Lung (tissue), 12 donors: Measurements from ENCODE around the gene SLC10A7. TPM values are rescaled to one million over a fixed set of nuclear protein-coding genes. Genes with fewer than 3 reads are reported as not detected.

Experiments
- ATAC-seq: fragments of 200-7000 bp; cut with Tn5 transposase; one replicate; pipeline ENCODE4 v1.9.1; 2020; ENCODE audit warnings: moderate number of reproducible peaks; ENCODE audit not compliant: insufficient read depth, low FRiP score
- DNase-seq, 3 donors: peaks; one replicate each; pipeline ENCODE4 v3.0.0-alpha.2; 2013 to 2017
- H3K27ac ChIP-seq, 2 donors: one replicate each; pipeline ENCODE4 v1.5.1; 2013; ENCODE audit warnings: mild to moderate bottlenecking in 2 of 2, moderate library complexity in 2 of 2, control low read depth in 1 of 2, inconsistent platforms in 1 of 2, low read depth in 1 of 2, low read length in 1 of 2
- H3K27me3 ChIP-seq, 3 donors: one replicate each; pipeline ENCODE4 v1.5.1; 2013; ENCODE audit warnings: low read length in 2 of 3; ENCODE audit not compliant: control insufficient read depth in 3 of 3, insufficient read depth in 3 of 3
- H3K36me3 ChIP-seq, 4 donors: one replicate each; pipeline ENCODE4 v1.5.1; 2013; ENCODE audit warnings: low read length in 4 of 4, mild to moderate bottlenecking in 1 of 4, moderate library complexity in 1 of 4; ENCODE audit not compliant: control insufficient read depth in 4 of 4, insufficient read depth in 4 of 4
- H3K4me1 ChIP-seq, 5 donors: one replicate each; pipeline ENCODE4 v1.5.1; 2013; ENCODE audit warnings: low read length in 5 of 5, mild to moderate bottlenecking in 2 of 5, moderate library complexity in 1 of 5; ENCODE audit not compliant: control insufficient read depth in 5 of 5, insufficient read depth in 5 of 5
- H3K4me3 ChIP-seq: one replicate; pipeline ENCODE4 v1.5.1; 2013; ENCODE audit warnings: mild to moderate bottlenecking, control low read depth, moderate library complexity
- H3K9ac ChIP-seq, 2 donors: one replicate each; pipeline ENCODE4 v1.5.1; 2013; ENCODE audit warnings: low read length in 2 of 2, control low read depth in 1 of 2; ENCODE audit not compliant: insufficient read depth in 1 of 2
- H3K9me3 ChIP-seq, 4 donors: one replicate each; pipeline ENCODE4 v1.5.1; 2013; ENCODE audit warnings: low read length in 3 of 4, mild to moderate bottlenecking in 1 of 4, moderate library complexity in 1 of 4; ENCODE audit not compliant: control insufficient read depth in 4 of 4, insufficient read depth in 3 of 4
- WGBS, 2 donors: extraction: QIAGEN DNeasy Blood & Tissue Kit; methylation state at CpG; one replicate each; pipeline ENCODE4 v1.1.7; 2013; 5-methylcytosine and 5-hydroxymethylcytosine counted together
- polyA plus RNA-seq, 2 donors: library from polyadenylated mRNA; stranded (reverse); fragments of 200-250 nt; gene quantifications; one replicate each; pipeline ENCODE4 v1.2.1, GENCODE V29; 2013
- total RNA-seq, 2 donors: library from RNA; depleted of rRNA in 1 of 2; stranded (reverse); fragments of >200 nt in 1 of 2; gene quantifications; one replicate each; pipeline ENCODE4 v1.2.1, GENCODE V29; 2014 to 2021
- TF ChIP-seq, protein P1 (sequence below): IDR thresholded peaks from 2 replicates; pipeline ENCODE4 v1.5.1; 2012; ENCODE audit warnings: mild to moderate bottlenecking; ENCODE audit errors: control extremely low read depth, extremely low read depth
- donor health status: control.
- donor health status: control.
- donor health status: Bipolar disorder and iron deficiency.
- donor health status: healthy.
- donor health status: DM: yes; HTN: yes; CAD: no.

SLC10A7 gene
- total and polyA plus RNA-seq, 4 donors, result 3.2 to 33.4 (median 13.3) TPM

DNA sequence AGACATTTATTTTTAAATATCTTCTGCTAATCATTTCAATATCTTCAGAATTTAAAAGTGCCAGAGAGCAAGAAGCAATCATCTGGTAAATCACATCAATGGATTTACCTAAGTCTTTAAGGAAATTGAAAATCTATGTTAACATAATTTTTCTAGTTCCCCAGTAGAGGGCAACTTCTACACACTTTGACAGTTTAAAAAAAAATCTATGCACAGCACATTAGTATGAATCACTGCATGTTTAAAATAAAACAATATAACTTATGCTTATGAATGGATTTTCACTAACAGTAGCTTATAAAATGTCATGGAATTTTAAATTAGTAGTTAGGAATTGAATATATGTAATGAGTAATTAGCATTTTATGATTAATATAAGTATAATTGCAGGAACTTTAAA, 180.9 kb downstream of the SLC10A7 start:
- Histone ChIP-seq H3K4me1 (peaks cover 0 to 9% (median 1%) of the 10 kb centered on the region in 5 donors), H3K4me3 (no peak overlapping the region), H3K9me3 (no peaks in the 10 kb centered on the region), H3K27ac (no peak overlapping the region), H3K9ac (no peak overlapping the region), H3K27me3 (no peaks in the 10 kb centered on the region), H3K36me3 (no peaks in the 10 kb centered on the region)
- ATAC-seq (no peak), DNase-seq (peak in 2 of 3 donors; percentile 19 to 29)
- TF ChIP-seq, protein P1, sequence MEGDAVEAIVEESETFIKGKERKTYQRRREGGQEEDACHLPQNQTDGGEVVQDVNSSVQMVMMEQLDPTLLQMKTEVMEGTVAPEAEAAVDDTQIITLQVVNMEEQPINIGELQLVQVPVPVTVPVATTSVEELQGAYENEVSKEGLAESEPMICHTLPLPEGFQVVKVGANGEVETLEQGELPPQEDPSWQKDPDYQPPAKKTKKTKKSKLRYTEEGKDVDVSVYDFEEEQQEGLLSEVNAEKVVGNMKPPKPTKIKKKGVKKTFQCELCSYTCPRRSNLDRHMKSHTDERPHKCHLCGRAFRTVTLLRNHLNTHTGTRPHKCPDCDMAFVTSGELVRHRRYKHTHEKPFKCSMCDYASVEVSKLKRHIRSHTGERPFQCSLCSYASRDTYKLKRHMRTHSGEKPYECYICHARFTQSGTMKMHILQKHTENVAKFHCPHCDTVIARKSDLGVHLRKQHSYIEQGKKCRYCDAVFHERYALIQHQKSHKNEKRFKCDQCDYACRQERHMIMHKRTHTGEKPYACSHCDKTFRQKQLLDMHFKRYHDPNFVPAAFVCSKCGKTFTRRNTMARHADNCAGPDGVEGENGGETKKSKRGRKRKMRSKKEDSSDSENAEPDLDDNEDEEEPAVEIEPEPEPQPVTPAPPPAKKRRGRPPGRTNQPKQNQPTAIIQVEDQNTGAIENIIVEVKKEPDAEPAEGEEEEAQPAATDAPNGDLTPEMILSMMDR, result no peak

DNA sequence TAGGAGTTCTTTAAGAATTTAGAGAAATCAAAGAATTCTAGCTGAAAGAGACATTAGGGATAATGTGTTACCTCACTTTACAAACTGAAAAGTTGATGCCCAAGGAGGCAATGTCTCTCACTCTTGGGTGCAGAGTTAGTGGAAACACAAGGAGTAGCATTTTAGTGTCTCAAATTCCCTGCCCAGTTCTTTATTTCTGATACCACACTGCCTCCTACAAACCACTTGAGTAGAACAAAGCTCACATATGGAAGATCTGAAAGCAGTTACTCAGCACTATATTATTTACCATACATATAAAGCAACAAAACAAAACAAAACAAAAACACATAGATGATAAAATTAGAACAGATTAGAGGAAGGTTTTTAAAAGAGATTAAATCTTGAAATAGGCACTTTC, 183.2 kb downstream of the SLC10A7 start:
- Histone ChIP-seq H3K36me3 (no peaks in the 10 kb centered on the region), H3K27ac (no peak overlapping the region), H3K9ac (no peak overlapping the region), H3K4me1 (peaks cover 0 to 15% (median 3%) of the 10 kb centered on the region in 5 donors), H3K9me3 (no peaks in the 10 kb centered on the region), H3K27me3 (no peaks in the 10 kb centered on the region), H3K4me3 (no peak overlapping the region)
- no peak for ATAC-seq
- TF ChIP-seq, protein P1, result no peak
- DNase-seq, result peak in 2 of 3 donors; percentile 14 to 35

DNA sequence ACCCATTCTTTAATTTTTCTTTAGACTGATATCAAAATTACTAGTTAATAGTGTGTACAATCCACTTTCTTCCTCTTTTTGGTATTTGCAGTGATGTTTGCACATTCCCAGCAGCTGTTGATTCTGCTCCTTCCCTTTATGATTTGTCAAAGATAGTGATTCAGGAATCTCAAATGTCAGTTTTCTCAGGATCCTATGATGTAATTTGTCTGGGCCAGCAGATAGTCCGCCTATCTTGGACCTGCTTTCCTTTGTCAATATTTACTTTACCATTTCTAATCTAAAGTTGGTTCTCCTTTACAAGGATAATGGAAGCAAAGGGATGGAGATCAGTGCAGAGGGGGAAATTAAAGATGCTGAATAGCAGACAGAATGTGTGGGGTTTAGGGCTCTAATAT, 185.3 kb downstream of the SLC10A7 start:
- 34 to 37% methylated on average over 1 of the region's 1 CpG for WGBS, 2 donors

More for the DNA sequence above, 185.3 kb downstream of the SLC10A7 start:
- ATAC-seq (no peak), DNase-seq (peak in 1 of 3 donors; percentile 10)
- no peak overlapping the region for H3K4me3 ChIP-seq
- TF ChIP-seq, protein P1, result no peak
- H3K9me3 ChIP-seq, result no peaks in the 10 kb centered on the region
- H3K9ac ChIP-seq, result no peak overlapping the region
- no peak overlapping the region for H3K27ac ChIP-seq
- peaks cover 0 to 15% (median 3%) of the 10 kb centered on the region in 5 donors for H3K4me1 ChIP-seq
- H3K36me3 ChIP-seq, result no peaks in the 10 kb centered on the region
- no peaks in the 10 kb centered on the region for H3K27me3 ChIP-seq
